CD4-positive, alpha-beta T cell treated with Interleukin-1 beta for 1 hour (primary cell): ENCODE measurements around the gene UPF3A.
"Not testable (repeated sequence)": the region's sequence is repeated elsewhere in the genome, so short reads cannot be mapped to it uniquely, and the experiment has no call there.

Source experiments
- DNase-seq, 2 donors: peaks; one replicate each; pipeline ENCODE4 v3.0.0-alpha.2; 2020 to 2022

UPF3A gene

GRCh38 chr13:114264313-114264712, 17.1 kb upstream of the UPF3A start:
- not testable (repeated sequence) for DNase-seq

GRCh38 chr13:114264886-114265611, 16.4 kb upstream of the UPF3A start:
- no peak for DNase-seq

GRCh38 chr13:114266241-114266640, 15.2 kb upstream of the UPF3A start:
- no peak for DNase-seq

- DNase-seq, result peak; percentile 13 to 33
These were observed 12.8 kb upstream of the UPF3A start for GRCh38 chr13:114268344-114269280.

GRCh38 chr13:114269281-114269770, 12.1 kb upstream of the UPF3A start:
- no peak for DNase-seq

- no peak for DNase-seq
These were observed 8.4 kb upstream of the UPF3A start for GRCh38 chr13:114272977-114273376.

DNA sequence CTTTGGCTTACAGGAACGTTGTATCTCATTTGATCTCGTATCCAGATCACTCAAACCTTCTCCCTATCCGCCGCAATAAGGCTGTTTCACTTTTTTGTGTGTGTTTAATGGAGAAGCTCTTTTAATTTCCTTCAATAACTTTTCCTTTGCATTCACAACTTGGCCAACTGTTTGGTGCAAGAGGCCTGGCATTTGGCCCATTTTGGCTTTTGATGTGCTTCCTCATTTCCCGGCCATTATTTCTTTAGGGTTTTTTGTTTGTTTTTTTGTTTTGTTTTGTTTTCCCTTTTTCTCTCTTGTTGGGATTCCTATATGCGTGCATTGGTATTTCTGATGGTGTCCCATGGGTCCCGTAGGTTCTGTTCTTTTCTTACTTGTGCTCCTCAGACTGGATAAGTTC, 6.1 kb upstream of the UPF3A start:
- DNase-seq, result no peak

GRCh38 chr13:114279146-114279545, 2.3 kb upstream of the UPF3A start:
- DNase-seq, result no peak

- DNase-seq, result no peak
These were observed 1.5 kb upstream of the UPF3A start for GRCh38 chr13:114279758-114280355.

DNA sequence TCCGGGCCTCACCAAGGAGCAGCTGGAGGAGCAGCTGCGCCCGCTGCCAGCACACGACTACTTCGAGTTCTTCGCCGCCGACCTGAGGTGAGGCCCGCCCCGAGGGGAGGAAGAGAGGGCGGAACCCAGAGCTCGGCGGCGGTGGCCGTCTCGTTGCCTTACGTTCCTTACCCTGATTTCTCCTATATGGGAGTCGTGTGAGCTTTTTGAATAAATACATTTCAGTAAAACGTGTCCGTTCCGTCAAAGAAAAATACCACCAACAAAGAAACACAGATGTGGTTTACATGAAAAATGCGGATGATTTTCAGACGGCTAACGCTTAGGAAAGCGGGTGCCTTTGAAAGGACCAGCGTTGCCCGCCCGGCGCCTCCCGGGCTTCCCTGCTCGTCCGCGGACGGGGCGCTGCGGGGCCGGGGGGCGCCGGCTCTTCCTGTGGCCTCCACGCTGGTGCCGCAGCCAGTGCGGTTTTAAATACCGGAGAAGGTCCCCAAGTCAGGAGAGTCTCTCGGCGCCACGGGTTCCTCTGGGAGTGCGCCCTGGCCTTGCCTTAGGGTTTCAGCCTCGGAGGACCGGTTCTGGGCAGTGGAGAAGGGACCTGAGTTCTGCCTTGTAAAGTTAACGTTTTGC, 755 bp downstream of the UPF3A start:
- DNase-seq, result no peak

DNA sequence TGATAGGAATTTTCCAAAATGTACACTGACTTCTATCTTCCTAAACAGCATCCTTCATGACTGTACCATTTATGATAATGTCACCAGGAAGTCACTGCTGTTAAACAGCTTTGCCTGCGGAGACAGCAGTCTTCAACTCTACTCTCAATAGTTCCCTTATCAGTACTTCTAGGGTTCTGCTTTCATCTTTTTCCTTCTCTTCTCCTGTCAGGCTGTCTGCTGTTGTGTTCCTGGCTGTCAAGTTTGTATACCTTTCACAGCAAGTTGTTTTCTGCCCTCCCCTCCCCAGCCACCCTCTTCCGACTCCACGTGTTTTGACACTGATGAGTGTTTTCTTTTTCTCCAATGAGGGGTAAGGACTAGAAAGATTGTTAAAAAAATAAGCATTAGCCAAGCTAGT, 2.2 kb downstream of the UPF3A start:
- DNase-seq, result no peak

GRCh38 chr13:114284680-114285079, 3.3 kb downstream of the UPF3A start:
- no peak for DNase-seq

- DNase-seq, result no peak
These were observed 3.9 kb downstream of the UPF3A start for GRCh38 chr13:114285166-114285808.

GRCh38 chr13:114286808-114287207, 5.4 kb downstream of the UPF3A start:
- no peak for DNase-seq

GRCh38 chr13:114288157-114288591, 6.8 kb downstream of the UPF3A start:
- no peak for DNase-seq

GRCh38 chr13:114296448-114296847, 15.0 kb downstream of the UPF3A start:
- DNase-seq, result no peak

- DNase-seq, result no peak
These were observed 15.5 kb downstream of the UPF3A start for GRCh38 chr13:114296902-114297301.

- DNase-seq, result no peak
These were observed 17.5 kb downstream of the UPF3A start for GRCh38 chr13:114298866-114299265.

DNA sequence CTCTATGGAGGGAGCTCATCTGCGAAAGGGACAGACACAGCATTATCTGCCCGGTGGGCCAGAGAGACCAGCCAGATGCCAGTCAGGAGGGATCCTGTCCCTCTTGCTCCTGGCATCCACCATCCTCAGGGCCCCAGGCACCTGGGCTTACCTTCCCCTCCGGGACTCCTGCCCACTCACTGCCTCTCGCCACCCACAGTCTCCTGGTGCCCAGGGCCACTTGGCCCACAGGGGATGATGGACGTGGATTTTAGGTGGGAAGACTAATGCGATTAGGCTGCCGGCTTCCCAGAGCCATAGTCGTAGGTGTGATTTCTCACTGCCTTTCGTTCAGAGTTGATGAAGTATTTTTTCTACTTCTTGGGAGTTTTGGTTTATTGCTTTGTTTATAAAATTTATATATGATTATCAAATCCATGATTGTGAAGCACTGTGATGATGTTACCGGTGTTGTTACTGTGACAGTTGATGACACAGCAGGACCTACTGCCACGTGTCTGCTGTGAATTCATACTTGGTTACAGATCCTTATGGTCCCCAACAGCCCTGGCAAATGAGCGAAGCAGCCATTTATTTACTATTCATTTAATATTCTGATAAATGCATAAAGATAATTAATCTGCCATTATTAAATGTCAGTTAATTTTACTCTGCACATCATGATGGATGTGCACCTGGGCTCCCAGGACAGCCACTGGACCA, 18.4 kb downstream of the UPF3A start:
- no peak for DNase-seq

GRCh38 chr13:114303700-114304327, 22.4 kb downstream of the UPF3A start:
- no peak for DNase-seq

- DNase-seq, result no peak
These were observed 23.1 kb downstream of the UPF3A start for GRCh38 chr13:114304346-114305034.
